Activated naive CD8-positive, alpha-beta T cell treated with anti-CD3 and anti-CD28 coated beads, Interleukin-2, amount 50 U/mL, for 24 hours (primary cell): ENCODE measurements around the gene CYP2A7.
A peak's percentile ranks its signal among the peaks of the same experiment; 100 is the strongest.
"Not testable (repeated sequence)": the region's sequence is repeated elsewhere in the genome, so short reads cannot be mapped to it uniquely, and the experiment has no call there.

ENCODE experiments used
- ATAC-seq: fragments of 150-1000 bp; cut with Tn5 transposase; one replicate; pipeline ENCODE4 v1.10.0; 2021
- DNase-seq: peaks from one replicate; pipeline ENCODE4 v3.0.0; 2021
- H3K27ac Mint-ChIP-seq: one replicate; pipeline ENCODE4 v1.8.0; 2021; ENCODE audit warnings: mild to moderate bottlenecking, mixed read lengths
- H3K27me3 Mint-ChIP-seq: one replicate; pipeline ENCODE4 v1.8.0; 2021; ENCODE audit warnings: mixed read lengths
- H3K36me3 Mint-ChIP-seq: one replicate; pipeline ENCODE4 v1.8.0; 2021; ENCODE audit warnings: low read depth, mixed read lengths
- H3K4me1 Mint-ChIP-seq: one replicate; pipeline ENCODE4 v1.8.0; 2021; ENCODE audit warnings: mixed read lengths
- H3K4me3 Mint-ChIP-seq: one replicate; pipeline ENCODE4 v1.8.0; 2021; ENCODE audit warnings: mild to moderate bottlenecking, moderate library complexity, mixed read lengths
- H3K9me3 Mint-ChIP-seq: one replicate; pipeline ENCODE4 v1.8.0; 2021; ENCODE audit warnings: mixed read lengths

Gene CYP2A7

DNA sequence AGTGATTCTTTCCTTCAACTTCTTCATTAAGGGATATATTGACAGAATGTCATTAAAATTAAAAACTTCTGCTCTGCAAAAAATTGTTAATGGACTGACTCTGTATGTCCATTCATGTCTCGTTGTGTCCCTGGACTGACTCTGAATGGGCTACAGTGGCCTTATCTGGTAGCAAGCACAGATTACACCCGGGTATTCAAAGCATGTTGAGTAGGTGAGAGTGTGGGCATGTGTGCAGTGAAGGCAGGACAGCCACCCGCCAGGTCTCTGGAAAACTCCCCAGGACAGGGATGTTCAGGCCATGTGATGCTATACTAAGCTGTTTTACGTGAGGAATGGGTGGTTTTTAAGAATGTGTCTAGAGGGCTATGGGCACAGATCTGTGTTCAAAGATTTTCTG lies 7.2 kb downstream of the CYP2A7 start:
- ATAC-seq, DNase-seq, H3K27ac Mint-ChIP-seq, H3K4me1 Mint-ChIP-seq, H3K36me3 Mint-ChIP-seq, H3K9me3 Mint-ChIP-seq: not testable (repeated sequence)
- Mint-ChIP-seq H3K4me3 (peak overlapping the region; percentile 59), H3K27me3 (peaks cover 28% of the 10 kb centered on the region)

DNA sequence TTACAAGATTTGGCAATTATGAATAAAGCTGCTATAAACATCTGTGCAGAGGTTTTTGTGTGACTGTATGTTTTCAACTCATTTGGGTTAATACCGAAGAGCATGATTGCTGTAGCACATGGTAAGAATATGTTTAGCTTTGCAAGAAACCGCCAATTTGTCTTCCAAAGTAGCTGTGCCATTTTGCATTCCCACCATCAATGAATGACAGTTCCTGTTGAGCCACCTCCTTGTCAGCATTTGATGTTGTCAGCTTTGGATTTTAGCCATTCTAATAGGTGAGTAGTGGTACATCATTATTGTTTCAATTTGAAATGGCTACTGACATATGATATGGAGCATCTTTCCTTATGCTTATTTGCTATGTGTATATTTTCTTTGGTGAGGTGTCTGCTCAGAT lies 8.2 kb downstream of the CYP2A7 start:
- H3K4me3 Mint-ChIP-seq, H3K36me3 Mint-ChIP-seq, H3K4me1 Mint-ChIP-seq, H3K9me3 Mint-ChIP-seq, DNase-seq, ATAC-seq, H3K27ac Mint-ChIP-seq: not testable (repeated sequence)
- H3K27me3 Mint-ChIP-seq = peaks cover 19% of the 10 kb centered on the region

GRCh38 chr19:40872209-40872608 lies 9.8 kb downstream of the CYP2A7 start:
- Mint-ChIP-seq H3K27ac (no peak overlapping the region), H3K9me3 (no peaks in the 10 kb centered on the region), H3K36me3 (no peaks in the 10 kb centered on the region), H3K4me3 (no peak overlapping the region), H3K27me3 (peaks cover 8% of the 10 kb centered on the region), H3K4me1 (peaks cover 9% of the 10 kb centered on the region)
- DNase-seq (no peak), ATAC-seq (no peak)

- Mint-ChIP-seq H3K4me3 (no peak overlapping the region), H3K27ac (no peak overlapping the region), H3K36me3 (no peaks in the 10 kb centered on the region), H3K4me1 (no peaks in the 10 kb centered on the region), H3K27me3 (peaks cover 4% of the 10 kb centered on the region), H3K9me3 (no peaks in the 10 kb centered on the region)
- no peak for ATAC-seq
- DNase-seq = no peak
Measured at GRCh38 chr19:40867701-40868100, 14.3 kb downstream of the CYP2A7 start.

DNA sequence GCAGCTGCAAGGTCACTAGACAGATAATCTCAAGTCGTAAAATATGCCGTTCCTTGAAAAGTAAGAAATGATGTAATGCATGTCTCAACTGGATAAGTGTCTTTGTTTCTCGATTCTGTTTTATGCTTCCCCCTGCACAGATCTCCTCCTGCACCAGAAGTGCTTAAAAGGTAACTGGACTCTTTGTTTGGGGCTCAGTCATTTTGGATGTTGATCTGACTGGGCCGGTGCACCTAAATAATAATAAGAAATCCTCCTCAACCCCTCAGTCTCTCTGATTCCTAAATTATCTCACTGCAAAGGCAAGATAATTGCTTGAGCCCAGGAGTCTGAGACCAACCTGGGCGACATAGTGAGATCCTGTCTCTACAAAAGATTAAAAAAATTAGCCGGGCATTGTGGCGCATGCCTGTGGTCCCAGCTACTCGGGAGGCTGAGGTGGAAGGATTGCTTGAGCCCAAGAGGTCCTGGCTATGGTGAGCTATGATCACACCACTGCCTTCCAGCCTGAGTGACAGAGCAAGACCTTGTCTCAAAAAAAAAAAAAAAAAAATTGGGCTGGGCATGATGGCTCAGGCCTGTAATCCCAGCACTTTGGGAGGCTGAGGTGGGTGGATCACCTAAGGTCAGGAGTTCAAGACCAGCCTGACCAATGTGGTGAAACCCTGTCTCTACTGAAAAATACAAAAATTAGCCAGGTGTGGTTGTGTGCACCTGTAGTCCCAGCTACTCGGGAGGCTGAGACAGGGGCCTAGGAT lies 17.1 kb downstream of the CYP2A7 start:
- DNase-seq, H3K4me3 Mint-ChIP-seq, ATAC-seq, H3K27ac Mint-ChIP-seq, H3K27me3 Mint-ChIP-seq, H3K9me3 Mint-ChIP-seq, H3K4me1 Mint-ChIP-seq, H3K36me3 Mint-ChIP-seq: not testable (repeated sequence)

DNA sequence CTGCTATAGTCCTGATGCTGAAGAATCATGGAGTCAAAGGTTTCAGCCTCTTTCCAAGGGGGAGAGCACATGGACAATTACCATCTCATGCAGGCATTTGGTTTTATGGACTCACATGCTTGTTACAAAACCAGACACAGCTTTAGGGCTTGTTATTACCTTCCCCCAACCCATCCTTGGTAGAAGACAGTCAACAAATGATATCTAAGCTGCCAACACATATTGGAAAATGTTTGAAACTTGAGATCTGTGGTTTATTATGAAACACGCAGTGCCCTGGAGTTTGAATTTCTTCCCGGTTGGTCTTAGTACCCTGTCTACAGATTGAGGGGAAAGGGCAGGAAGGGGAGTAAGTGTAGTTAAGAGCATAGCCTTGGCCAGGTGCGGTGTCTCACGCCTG lies 19.2 kb downstream of the CYP2A7 start:
- no peak overlapping the region for H3K27ac Mint-ChIP-seq
- no peaks in the 10 kb centered on the region for H3K4me1 Mint-ChIP-seq
- ATAC-seq (no peak), DNase-seq (no peak)
- H3K27me3 Mint-ChIP-seq = peaks cover 3% of the 10 kb centered on the region
- no peaks in the 10 kb centered on the region for H3K9me3 Mint-ChIP-seq
- H3K4me3 Mint-ChIP-seq = no peak overlapping the region
- H3K36me3 Mint-ChIP-seq = no peaks in the 10 kb centered on the region

DNA sequence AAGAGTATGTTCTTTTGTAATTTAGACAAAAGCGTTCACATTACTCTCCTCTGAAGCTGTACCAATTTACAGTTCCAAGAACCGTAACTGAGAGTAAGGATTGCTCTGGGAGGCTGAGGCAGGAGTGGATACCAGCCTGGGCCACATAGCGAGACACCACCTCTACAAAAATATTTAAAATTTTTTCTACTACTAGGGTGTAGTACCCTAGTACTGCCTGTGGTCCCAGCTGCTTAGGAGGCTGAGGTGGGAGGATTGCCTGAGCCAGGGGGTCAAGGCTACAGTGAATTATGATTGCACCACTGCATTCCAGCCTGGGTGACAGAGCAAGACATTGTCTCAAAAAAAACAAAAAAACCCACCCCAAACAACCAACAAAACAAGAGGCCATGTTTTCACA lies 19.7 kb downstream of the CYP2A7 start:
- DNase-seq (no peak), ATAC-seq (no peak)
- Mint-ChIP-seq H3K27ac (no peak overlapping the region), H3K4me3 (no peak overlapping the region), H3K36me3 (no peaks in the 10 kb centered on the region), H3K9me3 (no peaks in the 10 kb centered on the region), H3K27me3 (peaks cover 3% of the 10 kb centered on the region), H3K4me1 (no peaks in the 10 kb centered on the region)

GRCh38 chr19:40858109-40858508 lies 23.9 kb downstream of the CYP2A7 start:
- no peaks in the 10 kb centered on the region for H3K36me3 Mint-ChIP-seq
- no peak overlapping the region for H3K27ac Mint-ChIP-seq
- DNase-seq = no peak
- peaks cover 2% of the 10 kb centered on the region for H3K4me1 Mint-ChIP-seq
- no peaks in the 10 kb centered on the region for H3K9me3 Mint-ChIP-seq
- H3K27me3 Mint-ChIP-seq = no peaks in the 10 kb centered on the region
- no peak for ATAC-seq
- H3K4me3 Mint-ChIP-seq = no peak overlapping the region

- not testable (repeated sequence) for DNase-seq, H3K36me3 Mint-ChIP-seq, ATAC-seq, H3K4me3 Mint-ChIP-seq, H3K27ac Mint-ChIP-seq, H3K4me1 Mint-ChIP-seq, H3K9me3 Mint-ChIP-seq
- H3K27me3 Mint-ChIP-seq = peaks cover 16% of the 10 kb centered on the region
Measured at GRCh38 chr19:40852467-40853152, 29.4 kb downstream of the CYP2A7 start.

GRCh38 chr19:40850277-40850676 lies 31.8 kb downstream of the CYP2A7 start, which contains the start of gene CYP2A6:
Gene CYP2A6 (minus strand): TSS chr19:40850447. CDS start chr19:40850426, 21 bp downstream.
- not testable (repeated sequence) for H3K4me1 Mint-ChIP-seq, H3K4me3 Mint-ChIP-seq, H3K36me3 Mint-ChIP-seq, H3K9me3 Mint-ChIP-seq, ATAC-seq, DNase-seq, H3K27ac Mint-ChIP-seq
- H3K27me3 Mint-ChIP-seq = peaks cover 20% of the 10 kb centered on the region

DNA sequence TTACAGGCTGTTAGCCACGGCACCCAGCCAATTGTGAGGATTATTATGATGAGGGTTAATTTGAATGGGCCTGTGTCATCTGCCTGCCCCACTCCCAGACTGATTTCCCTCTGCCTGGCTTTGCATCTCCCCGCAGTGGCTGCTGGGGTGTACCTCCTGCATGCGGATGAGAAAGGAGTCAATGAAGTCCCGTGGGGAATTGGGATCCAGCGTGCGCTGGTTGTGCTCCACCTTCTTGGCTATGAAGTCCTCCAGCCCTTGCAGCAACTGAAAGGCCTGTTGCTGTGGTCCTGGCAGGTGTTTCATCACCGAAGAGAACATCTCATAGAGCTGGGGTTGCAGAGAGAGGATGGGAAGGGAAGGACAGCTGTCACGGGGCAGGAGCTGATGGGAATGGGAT lies 35.3 kb downstream of the CYP2A7 start:
- ATAC-seq, DNase-seq, H3K9me3 Mint-ChIP-seq, H3K27ac Mint-ChIP-seq, H3K4me3 Mint-ChIP-seq, H3K36me3 Mint-ChIP-seq: not testable (repeated sequence)
- H3K4me1 Mint-ChIP-seq = peaks cover 25% of the 10 kb centered on the region
- peaks cover 22% of the 10 kb centered on the region for H3K27me3 Mint-ChIP-seq

DNA sequence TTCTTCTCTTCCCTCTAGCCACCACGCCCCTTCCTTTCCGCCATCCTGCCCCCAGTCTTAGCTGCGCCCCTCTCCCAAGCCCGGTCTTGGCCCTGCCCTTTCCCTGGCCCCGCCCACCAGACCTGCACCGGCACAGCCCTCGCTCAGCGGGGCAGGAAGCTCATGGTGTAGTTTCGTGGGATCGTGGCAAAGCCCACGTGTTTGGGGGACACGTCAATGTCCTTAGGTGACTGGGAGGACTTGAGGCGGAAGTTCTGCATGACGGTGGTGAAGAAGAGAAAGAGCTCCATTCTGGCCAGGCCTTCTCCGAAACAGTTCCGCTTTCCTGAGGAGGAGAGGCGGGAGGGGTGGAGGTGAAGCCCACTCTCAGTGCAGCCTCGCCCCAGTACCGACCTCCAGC lies 38.4 kb downstream of the CYP2A7 start:
- Mint-ChIP-seq H3K4me1 (peaks cover 23% of the 10 kb centered on the region), H3K27me3 (peaks cover 12% of the 10 kb centered on the region), H3K4me3 (peak overlapping the region; percentile 39), H3K27ac (peak overlapping the region; percentile 70)
- peak; percentile 96 for ATAC-seq
- DNase-seq = peak; percentile 62
- H3K36me3 Mint-ChIP-seq, H3K9me3 Mint-ChIP-seq: not testable (repeated sequence)

GRCh38 chr19:40842997-40843652 lies 38.9 kb downstream of the CYP2A7 start:
- ATAC-seq, DNase-seq, H3K9me3 Mint-ChIP-seq, H3K36me3 Mint-ChIP-seq: not testable (repeated sequence)
- Mint-ChIP-seq H3K27ac (peak overlapping the region; percentile 70), H3K4me1 (peaks cover 22% of the 10 kb centered on the region), H3K27me3 (peaks cover 11% of the 10 kb centered on the region), H3K4me3 (peak overlapping the region; percentile 39)

DNA sequence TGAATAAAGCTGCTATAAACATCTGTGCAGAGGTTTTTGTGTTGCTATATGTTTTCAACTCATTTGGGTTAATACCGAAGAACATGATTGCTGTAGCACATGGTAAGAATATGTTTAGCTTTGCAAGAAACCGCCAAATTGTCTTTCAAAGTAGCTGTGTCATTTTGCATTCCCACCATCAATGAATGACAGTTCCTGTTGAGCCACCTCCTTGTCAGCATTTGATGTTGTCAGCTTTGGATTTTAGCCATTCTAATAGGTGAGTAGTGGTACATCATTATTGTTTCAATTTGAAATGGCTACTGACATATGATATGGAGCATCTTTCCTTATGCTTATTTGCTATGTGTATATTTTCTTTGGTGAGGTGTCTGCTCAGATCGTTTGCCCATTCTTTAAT lies 40.0 kb downstream of the CYP2A7 start:
- H3K27ac Mint-ChIP-seq, H3K27me3 Mint-ChIP-seq, H3K4me3 Mint-ChIP-seq, DNase-seq, ATAC-seq, H3K9me3 Mint-ChIP-seq, H3K36me3 Mint-ChIP-seq: not testable (repeated sequence)
- H3K4me1 Mint-ChIP-seq = peaks cover 19% of the 10 kb centered on the region

DNA sequence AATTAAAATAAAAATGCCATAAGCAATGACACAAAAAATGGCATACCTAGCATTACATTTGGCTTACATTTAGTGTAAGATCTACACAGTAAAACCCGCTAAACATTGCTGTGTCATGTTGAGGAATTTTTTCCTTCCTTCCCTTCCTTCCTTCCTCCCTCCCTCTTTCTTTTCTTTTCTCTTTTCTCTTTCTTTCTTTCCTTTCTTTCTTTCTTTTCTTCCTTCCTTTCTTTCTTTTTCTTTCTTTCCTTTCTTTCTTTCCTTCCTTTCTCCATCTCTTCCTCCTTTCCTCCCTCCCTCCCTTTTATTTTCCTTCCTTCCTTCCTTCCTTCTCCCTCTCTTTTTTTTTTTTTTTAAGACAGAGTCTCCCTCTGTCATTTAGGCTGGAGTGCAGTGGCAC lies 43.6 kb downstream of the CYP2A7 start:
- not testable (repeated sequence) for H3K27ac Mint-ChIP-seq, H3K9me3 Mint-ChIP-seq, H3K27me3 Mint-ChIP-seq, H3K4me3 Mint-ChIP-seq, H3K36me3 Mint-ChIP-seq, ATAC-seq, DNase-seq, H3K4me1 Mint-ChIP-seq
